Kidney (tissue), 14 donors: Measurements from ENCODE around the gene MXRA7. TPM values are rescaled to one million over a fixed set of nuclear protein-coding genes. Genes with fewer than 3 reads are reported as not detected.
"Not testable (repeated sequence)": the region's sequence is repeated elsewhere in the genome, so short reads cannot be mapped to it uniquely, and the experiment has no call there.

ENCODE experiments used
- DNase-seq, 5 donors: peaks; one replicate each; pipeline ENCODE4 v3.0.0-alpha.2; 2013 to 2020
- FAIRE-seq: peaks from 2 replicates; lab custom pipeline; 2012; peaks lifted over from hg19 to GRCh38; lab: Jason Lieb, UNC
- H3K27ac ChIP-seq, 2 donors: one replicate each; pipeline ENCODE4 v1.7.0; 2013; ENCODE audit warnings: low read depth in 2 of 2, low read length in 2 of 2, inconsistent platforms in 1 of 2
- H3K27me3 ChIP-seq: one replicate; pipeline ENCODE4 v1.7.1; 2013; ENCODE audit warnings: low read length, inconsistent platforms; ENCODE audit not compliant: control insufficient read depth, insufficient read depth
- H3K36me3 ChIP-seq, 3 donors: one replicate each; pipeline versions ENCODE4 v1.7.0 to v1.7.1; 2013; ENCODE audit warnings: low read length in 3 of 3, control low read depth in 1 of 3, inconsistent platforms in 1 of 3; ENCODE audit not compliant: insufficient read depth in 3 of 3, control insufficient read depth in 2 of 3
- H3K4me1 ChIP-seq, 3 donors: one replicate each; pipeline versions ENCODE4 v1.7.0 to v1.7.1; 2013; ENCODE audit warnings: low read length in 3 of 3, inconsistent platforms in 1 of 3, low read depth in 1 of 3; ENCODE audit not compliant: control insufficient read depth in 2 of 3, insufficient read depth in 2 of 3
- H3K4me3 ChIP-seq, 3 donors: one replicate each; pipeline versions ENCODE4 v1.7.0 to v1.8.1; 2013; ENCODE audit warnings: low read length in 3 of 3, control low read depth in 1 of 3, inconsistent platforms in 1 of 3
- H3K9ac ChIP-seq, 3 donors: one replicate each; pipeline versions ENCODE4 v1.7.0 to v1.7.1; 2013; ENCODE audit warnings: low read length in 3 of 3, control low read depth in 1 of 3, inconsistent platforms in 1 of 3
- H3K9me3 ChIP-seq, 3 donors: one replicate each; pipeline versions ENCODE4 v1.7.0 to v1.7.1; 2013; ENCODE audit warnings: low read length in 3 of 3, control low read depth in 1 of 3, inconsistent platforms in 1 of 3; ENCODE audit not compliant: control insufficient read depth in 2 of 3, insufficient read depth in 1 of 3
- intact Hi-C: fragments of 100-400 bp; cut with DNase I; formaldehyde crosslinking; loops from one replicate; pipeline ENCODE4 v1.11.1; 2022
- polyA plus RNA-seq: library from polyadenylated mRNA; stranded (reverse); fragments of 350-450 nt; fragmentation: Illumina TruSeq; extraction: RNeasy Lipid Tissue Mini Kit (QIAGEN cat#74804); gene quantifications from one replicate; pipeline ENCODE4 v1.2.3, GENCODE V29; 2014; ENCODE audit warnings: low read depth, low replicate concordance; ENCODE audit not compliant: insufficient read depth
- total RNA-seq: library from RNA; stranded (reverse); fragmentation: NEBNext Ultra II Directional; extraction: Animal tissue kit (Norgen Biotek cat#: 25700); gene quantifications from one replicate; pipeline ENCODE4 v1.2.1, GENCODE V29; 2021
- TF ChIP-seq, protein P1 (sequence below): IDR thresholded peaks from 3 replicates; pipeline ENCODE4 v1.5.1; 2012; ENCODE audit warnings: mild to moderate bottlenecking, moderate library complexity, borderline replicate concordance; ENCODE audit not compliant: insufficient read depth; ENCODE audit errors: extremely low read depth
- donor health status: control.
- donor health status: control.
- donor health status: control.
- donor health status: control.
- donor health status: control.
- donor health status: DM: yes; HTN: yes; CAD: no.
- donor health status: Normal renal cell carcinoma (clear cell type).

The MXRA7 gene
- total and polyA plus RNA-seq, 2 donors from 2014 or later: 72.4 to 130 TPM

DNA sequence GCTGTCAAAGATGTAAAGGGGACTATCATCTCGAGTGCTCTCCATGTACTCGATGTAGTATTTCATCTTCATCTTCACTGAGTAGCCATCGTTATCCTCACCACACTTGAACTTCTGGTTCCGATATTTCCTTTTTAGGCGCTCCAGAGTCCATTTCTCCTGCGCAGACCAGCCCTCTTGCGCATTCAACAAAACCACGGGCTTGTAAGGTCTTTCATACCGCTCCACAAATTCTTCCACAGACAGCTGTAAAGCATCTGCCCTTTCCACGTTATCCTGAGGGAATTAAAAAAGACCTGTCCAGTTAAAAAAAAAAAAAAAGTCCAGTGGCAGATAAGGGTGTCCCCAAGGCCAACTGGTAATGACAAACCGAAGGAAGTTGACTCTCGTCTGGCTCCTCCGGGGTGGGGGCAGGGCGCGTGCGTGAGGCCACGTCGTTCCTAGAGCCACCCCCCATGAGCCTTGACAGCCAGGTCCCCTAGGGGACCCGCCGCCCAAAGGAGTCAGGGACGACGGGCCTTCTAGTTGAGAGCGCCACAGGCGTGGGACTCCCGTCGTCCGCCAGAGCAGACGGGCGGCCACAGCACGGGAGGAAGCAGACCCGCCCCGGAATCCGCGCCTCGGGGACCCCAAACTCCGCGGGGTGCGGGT is 14.9 kb upstream of the MXRA7 start:
- TF ChIP-seq, protein P1, sequence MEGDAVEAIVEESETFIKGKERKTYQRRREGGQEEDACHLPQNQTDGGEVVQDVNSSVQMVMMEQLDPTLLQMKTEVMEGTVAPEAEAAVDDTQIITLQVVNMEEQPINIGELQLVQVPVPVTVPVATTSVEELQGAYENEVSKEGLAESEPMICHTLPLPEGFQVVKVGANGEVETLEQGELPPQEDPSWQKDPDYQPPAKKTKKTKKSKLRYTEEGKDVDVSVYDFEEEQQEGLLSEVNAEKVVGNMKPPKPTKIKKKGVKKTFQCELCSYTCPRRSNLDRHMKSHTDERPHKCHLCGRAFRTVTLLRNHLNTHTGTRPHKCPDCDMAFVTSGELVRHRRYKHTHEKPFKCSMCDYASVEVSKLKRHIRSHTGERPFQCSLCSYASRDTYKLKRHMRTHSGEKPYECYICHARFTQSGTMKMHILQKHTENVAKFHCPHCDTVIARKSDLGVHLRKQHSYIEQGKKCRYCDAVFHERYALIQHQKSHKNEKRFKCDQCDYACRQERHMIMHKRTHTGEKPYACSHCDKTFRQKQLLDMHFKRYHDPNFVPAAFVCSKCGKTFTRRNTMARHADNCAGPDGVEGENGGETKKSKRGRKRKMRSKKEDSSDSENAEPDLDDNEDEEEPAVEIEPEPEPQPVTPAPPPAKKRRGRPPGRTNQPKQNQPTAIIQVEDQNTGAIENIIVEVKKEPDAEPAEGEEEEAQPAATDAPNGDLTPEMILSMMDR: no peak
- H3K36me3 ChIP-seq: peaks cover 0 to 26% (median 15%) of the 10 kb centered on the region in 3 donors
- DNase-seq: peak; percentile 37 to 93 (median 74)
- H3K27ac ChIP-seq: peak overlapping the region; percentile 99
- H3K9ac ChIP-seq: peak overlapping the region; percentile 47 to 95 (median 85)
- no peaks in the 10 kb centered on the region for H3K27me3 ChIP-seq
- no peaks in the 10 kb centered on the region for H3K9me3 ChIP-seq
- no peak for FAIRE-seq
- H3K4me3 ChIP-seq: peak overlapping the region; percentile 69 to 83 (median 81)
- H3K4me1 ChIP-seq: peaks cover 3 to 15% (median 12%) of the 10 kb centered on the region in 3 donors
- intact Hi-C loops: no loop called here

DNA sequence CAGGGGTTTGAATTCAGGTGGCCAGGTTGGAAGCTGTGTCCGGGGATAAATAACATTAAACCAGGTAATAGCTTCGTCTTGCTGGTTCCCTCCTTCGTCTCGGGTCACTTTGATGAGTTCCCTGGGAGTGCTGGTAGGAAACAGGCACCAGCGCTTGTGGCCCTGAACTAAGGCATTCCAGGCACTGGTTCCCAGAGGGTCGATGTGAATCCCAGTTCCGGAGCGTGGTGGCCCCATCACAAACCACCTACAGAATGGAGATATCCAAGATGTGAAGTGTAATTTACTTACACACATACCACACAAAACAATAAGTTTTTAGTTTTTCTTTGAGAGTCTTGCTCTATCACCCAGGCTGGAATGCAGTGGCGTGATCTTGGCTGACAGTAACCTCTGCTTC is 13.0 kb upstream of the MXRA7 start:
- no peaks in the 10 kb centered on the region for H3K9me3 ChIP-seq
- FAIRE-seq (no peak), DNase-seq (no peak)
- H3K4me3 ChIP-seq: no peak overlapping the region
- H3K27ac ChIP-seq: no peak overlapping the region
- TF ChIP-seq, protein P1: no peak
- intact Hi-C loops: no loop called here
- no peak overlapping the region for H3K9ac ChIP-seq
- peaks cover 3 to 15% (median 10%) of the 10 kb centered on the region in 3 donors for H3K4me1 ChIP-seq
- peaks cover 0 to 42% (median 30%) of the 10 kb centered on the region in 3 donors for H3K36me3 ChIP-seq
- no peaks in the 10 kb centered on the region for H3K27me3 ChIP-seq

DNA sequence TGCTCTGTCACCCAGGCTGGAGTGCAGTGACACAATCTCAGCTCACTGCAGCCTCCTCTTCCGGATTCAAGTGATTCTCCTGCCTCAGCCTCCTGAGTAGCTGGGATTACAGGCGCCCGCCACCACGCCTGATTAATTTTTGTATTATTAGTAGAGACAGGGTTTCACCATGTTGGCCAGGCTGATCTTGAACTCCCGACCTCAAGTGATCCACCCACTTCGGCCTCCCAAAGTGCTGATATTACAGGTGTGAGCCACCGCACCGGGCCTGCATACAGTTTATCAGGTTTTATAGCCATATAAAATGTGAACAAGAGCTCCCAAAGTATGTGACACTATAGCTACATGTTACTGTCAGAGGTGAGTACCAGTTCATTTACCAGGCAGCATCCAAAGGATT is 12.2 kb upstream of the MXRA7 start:
- H3K9ac ChIP-seq, FAIRE-seq, intact Hi-C loops, H3K27me3 ChIP-seq, H3K4me3 ChIP-seq, DNase-seq, H3K27ac ChIP-seq, H3K9me3 ChIP-seq: not testable (repeated sequence)
- Histone ChIP-seq H3K4me1 (peaks cover 3 to 15% (median 8%) of the 10 kb centered on the region in 3 donors), H3K36me3 (peaks cover 0 to 50% (median 36%) of the 10 kb centered on the region in 3 donors)

DNA sequence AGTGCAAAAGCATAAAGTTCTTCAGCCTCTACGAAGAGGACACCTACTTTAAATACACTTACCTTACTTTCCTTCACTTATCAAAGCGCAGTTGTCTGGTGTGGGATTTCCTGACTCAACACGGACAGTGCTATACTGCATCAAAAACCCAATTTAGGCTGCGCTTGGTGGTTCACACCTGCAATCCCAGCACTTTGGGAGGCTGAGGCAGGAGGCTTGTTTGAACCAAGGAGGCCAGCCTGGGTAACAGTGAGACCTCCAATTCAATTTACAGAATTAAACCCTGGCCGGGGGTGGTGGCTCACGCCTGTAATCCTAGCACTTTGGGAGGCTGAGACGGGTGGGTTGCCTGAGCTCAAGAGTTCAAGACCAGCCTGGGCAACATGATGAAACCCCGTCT is 11.5 kb upstream of the MXRA7 start:
- TF ChIP-seq, protein P1: no peak
- Histone ChIP-seq H3K27me3 (no peaks in the 10 kb centered on the region), H3K27ac (no peak overlapping the region), H3K9me3 (no peaks in the 10 kb centered on the region), H3K4me1 (peaks cover 3 to 11% (median 7%) of the 10 kb centered on the region in 3 donors), H3K36me3 (peaks cover 0 to 52% (median 36%) of the 10 kb centered on the region in 3 donors), H3K4me3 (no peak overlapping the region), H3K9ac (no peak overlapping the region)
- DNase-seq: no peak
- no peak for FAIRE-seq
- intact Hi-C loops: no loop called here
